H54 (cell line): ENCODE data around the gene TSPAN15.

ENCODE experiments used
- DNase-seq: peaks from one replicate; pipeline ENCODE4 v3.0.0; 2011; ENCODE audit warnings: low spot score, mixed read lengths; ENCODE audit not compliant: insufficient read length
- FAIRE-seq: peaks from 3 replicates; lab custom pipeline; 2011; peaks lifted over from hg19 to GRCh38; lab: Jason Lieb, UNC
- POLR2A ChIP-seq: IDR thresholded peaks from 2 replicates; pipeline ENCODE4 v1.6.1; 2011; ENCODE audit warnings: low read depth, mild to moderate bottlenecking, low read length

TSPAN15 gene

DNA sequence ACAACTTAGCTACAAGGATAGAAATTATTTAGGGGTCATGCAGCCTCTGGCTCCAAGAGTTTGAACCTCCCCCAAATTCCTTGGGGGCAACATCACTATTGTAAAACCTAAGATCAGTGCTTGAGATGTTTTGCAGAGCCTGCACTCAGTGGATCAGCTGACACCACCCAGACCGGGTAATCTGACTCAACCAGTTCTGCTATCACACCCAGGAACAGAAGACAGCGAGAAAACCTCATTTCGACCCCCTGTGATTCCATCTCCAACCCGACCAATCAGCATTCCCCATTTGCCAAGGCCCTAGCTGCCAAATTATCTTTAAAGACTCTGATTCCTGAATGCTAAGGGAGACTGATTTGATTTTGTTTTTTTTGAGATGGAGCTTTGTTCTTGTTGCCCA is 39.8 kb upstream of the TSPAN15 start:
- no peak for TF ChIP-seq POLR2A
- FAIRE-seq: no peak
- DNase-seq: no peak

DNA sequence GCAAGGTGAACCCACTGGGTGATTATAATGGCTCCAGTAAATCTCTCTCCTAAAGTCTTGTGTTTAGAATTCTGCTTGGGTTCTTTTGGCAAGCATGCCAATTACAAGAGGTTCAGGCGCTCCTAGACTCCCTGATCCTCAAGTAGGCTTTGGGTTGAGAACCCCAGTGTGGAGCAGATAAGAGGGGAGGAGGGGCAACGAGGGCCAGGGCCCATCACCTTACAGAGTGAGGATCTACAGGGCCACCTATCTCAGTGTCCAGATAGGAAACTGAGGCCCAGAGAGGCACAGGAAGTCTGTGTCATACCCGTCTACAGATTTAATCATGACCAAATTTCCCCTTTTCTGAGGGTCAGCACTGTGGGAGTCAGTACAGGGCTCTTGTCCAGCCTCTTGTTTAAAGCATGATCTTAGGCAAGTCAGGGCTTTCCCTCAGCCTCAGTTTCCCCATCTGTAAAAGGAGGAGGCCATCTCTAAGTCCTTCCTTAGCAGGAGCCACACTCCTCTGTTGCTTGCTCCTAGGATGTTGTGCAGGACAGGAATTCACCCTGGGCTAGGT is 39.0 kb upstream of the TSPAN15 start:
- FAIRE-seq (no peak), DNase-seq (no peak)
- TF ChIP-seq POLR2A: no peak

DNA sequence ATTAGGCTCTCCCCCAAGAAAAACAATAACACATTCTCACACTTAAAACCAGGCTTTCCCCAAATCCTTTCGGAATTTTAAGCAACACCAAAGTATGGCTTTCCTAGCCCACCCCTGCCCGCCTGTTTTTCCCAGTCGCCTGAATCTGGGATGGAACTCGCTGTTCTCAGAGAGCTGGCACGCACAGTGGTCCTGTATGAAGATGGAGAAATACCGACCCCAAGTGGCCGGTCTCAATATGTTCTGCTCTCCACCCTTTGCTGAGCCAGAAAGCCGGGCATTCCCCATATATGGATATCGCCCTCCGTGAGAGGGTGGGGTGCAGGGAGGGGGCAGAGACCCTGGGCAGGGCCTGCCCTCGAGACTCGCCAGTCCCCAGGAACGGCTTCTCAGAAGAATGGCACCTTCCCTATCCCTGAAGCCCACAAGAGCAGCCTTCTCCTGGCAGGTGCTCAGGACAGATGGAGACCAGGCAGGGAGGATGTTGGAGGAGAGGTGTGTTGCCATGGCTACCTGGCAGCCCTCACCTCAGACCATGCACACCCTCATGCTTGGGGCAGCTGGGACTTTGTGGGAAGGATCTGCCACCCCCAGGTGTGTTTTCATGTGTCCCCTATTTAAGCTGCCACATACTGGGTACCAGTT is 37.9 kb upstream of the TSPAN15 start:
- no peak for TF ChIP-seq POLR2A
- DNase-seq: peak; percentile 69
- no peak for FAIRE-seq

DNA sequence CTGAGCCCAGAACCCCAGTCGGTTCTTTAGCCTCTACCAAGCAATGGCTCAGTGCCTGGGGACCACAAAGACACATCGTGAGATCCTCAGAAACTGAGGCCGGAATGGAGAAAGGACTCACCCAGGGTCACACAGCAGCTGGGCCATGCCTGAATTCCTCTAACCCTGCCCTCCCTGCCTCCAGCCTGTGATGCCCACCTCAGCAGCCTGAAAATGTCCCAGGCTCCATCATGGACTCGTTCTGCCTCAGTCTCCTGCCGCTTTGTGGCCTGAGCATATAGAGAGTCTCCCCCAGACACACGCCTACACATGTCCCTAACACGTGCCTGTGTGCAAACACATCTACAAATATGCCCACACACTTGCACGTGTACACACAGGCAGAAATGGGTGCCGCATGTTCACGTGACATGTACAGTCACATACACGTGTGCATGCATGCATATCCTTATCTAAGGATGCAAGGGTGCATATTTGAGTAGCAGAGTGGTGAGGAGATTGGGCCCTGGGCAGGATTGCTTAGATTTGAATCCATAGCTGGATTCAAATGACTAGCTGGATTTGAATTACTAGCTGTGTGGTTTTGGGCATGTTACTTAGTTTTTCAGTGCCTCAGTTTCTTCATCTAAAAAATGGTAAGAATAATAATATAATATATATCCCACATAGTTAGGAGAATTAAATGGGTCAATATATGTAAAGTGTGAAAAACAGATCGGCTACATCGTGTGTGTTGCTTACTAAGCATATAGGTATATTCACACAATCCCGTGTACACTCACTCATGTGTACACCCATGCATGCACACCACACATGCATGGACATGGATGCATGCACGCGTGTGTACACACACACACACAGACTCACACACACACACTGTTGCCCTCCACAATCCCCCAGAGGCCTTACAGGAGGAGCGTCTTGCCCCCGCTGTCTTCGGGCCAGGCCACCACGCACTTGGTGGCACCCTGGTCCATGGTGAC is 36.9 kb upstream of the TSPAN15 start:
- TF ChIP-seq POLR2A: no peak
- no peak for FAIRE-seq
- no peak for DNase-seq

DNA sequence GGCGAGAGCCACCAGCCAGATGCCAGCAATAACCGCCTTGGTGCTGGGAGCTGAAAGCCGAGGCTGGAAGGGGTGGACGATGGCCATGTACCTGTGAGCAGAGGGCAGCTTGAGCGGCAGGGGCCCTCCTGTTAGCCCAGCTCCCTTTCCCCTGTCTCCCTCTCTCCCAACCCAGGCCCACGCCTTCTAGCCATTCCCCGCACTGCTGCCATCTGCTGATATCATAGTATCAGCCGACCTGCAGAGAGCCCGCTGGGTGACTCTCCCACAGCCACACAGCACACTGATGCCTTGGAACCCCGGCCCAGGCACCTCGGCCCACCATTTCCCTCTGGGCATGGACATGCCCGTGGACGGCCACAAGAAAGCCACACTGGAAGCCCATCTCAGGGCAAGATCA is 36.2 kb upstream of the TSPAN15 start:
- TF ChIP-seq POLR2A: no peak
- no peak for DNase-seq
- FAIRE-seq: no peak

DNA sequence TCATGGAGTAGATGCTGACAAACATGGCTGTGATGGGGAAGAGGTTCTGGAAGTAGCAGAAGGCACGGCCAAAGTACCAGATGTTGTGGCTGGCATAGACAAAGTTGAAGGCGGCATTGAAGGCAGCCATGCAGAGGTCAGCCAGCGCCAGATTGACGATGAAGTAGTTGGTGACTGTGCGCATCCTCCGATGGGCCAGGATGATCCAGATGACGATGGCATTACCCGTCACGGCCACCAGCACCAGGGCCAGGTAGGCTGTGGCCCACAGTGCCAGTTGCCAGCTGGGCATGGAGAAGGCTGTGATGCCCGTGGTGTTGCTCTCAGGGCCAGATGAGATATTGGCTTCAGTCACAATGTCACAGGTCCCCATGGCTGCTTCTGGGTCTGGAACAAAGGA is 35.3 kb upstream of the TSPAN15 start:
- DNase-seq: no peak
- TF ChIP-seq POLR2A: no peak
- no peak for FAIRE-seq

DNA sequence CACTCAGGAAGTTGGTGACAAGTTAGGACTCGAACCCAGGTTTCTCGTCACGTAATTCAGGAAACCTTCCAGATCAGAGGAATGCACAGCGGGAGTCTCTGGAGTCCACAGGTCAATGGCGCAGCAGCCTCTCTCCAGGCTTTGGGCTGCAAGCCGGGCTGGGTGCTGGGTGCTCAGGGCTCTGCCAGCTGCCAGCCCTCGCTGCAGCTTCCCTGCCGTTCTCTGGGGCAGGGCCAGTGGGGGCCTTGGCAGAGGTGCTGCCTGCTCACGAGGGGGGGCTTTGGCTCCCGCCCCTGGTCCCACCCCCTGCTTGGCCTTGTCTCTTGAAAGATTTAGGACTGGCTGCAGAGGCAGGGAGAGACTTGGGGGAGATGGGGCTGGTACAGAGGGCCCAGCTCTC is 34.6 kb upstream of the TSPAN15 start, which contains the start of gene TACR2:
Gene TACR2 (minus strand): TSS at position 224 of the 400 bp plus-strand sequence. CDS start 595 bp downstream, outside the sequence.
- no peak for FAIRE-seq
- no peak for DNase-seq
- no peak for TF ChIP-seq POLR2A

DNA sequence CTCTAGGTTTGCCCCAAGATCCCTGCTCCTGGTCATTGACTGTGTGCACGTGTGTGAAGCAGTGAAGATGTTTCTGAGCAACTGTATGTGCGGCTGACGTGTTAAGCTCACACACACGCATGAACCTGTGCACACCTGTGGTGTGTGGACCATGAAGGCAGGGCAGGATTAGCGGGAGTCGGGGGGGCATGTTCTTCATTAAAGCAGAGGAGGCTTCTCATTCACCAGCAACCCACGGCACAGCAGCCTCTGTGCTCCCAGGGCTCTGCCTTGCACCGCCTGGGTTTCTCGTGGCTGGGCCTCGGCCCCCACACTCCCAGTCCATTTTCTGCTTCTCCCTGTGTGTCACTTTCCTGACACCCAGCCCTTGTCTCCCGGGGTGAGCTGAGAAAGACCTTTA is 33.7 kb upstream of the TSPAN15 start:
- FAIRE-seq (no peak), DNase-seq (no peak)
- TF ChIP-seq POLR2A: no peak

DNA sequence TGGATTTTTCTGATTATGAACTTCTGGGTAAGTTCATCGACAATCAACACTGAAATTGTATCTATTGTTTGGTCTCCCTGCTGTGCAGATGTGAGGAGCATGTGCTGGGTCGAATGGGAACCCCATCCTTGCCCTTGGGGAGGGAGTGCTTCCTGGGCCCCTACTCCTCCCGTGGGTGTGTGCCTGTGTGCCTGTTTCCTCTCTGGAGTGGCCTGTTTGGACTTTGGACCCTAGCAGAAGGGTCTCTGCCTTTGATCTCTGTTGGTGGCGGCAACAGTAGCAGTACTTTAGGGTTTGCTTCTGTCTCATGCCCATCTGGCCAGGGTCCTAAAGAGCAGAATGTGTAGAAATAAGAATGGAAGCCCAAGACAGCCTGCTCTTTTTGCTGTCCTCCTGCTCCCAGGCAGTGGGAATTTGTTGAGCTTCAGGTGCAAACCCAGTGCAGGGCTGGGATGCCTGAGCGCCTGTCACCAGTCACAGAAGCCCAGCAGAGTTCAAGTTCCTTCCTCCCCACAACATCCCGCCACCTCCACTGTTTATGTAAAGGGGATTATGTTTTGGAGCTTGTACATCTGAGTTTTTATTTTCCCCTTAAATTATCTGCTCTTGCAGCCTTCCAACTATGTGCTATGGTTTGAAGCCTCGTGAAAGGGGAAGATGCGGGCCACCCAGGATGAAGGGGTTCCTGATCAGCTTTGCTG is 33.1 kb upstream of the TSPAN15 start:
- FAIRE-seq: no peak

DNA sequence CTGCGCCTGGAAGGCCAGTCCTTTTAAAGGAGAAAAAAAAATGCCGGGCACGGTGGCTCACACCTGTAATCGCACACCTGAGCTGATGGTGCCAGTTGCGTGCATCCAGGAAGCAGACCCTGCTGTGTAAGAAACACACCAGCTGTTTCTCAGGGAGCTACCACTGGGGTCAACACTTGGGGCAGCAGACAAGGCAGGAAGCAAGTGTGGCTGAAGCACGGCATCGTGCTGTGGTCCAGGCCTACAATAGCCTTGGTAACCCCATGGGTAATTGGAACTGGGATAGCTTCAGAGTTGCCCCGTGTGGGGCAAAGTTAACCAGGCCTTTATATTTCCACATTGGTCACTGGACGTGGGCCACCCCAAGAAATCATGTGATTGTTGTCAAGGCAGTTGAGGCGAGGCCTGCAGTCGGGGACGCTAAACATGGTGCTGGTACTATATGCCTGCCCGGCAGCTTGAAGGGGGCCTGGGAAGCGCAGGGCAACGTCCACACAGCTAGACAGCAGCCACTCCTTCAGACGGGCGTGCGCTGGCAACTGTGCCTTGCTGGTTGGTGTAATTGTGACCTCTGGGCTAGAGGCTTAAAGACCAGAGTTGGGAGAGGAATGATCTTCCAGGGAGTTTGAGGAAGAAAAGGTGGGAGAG is 32.0 kb upstream of the TSPAN15 start:
- FAIRE-seq (no peak), DNase-seq (no peak)

More for the DNA sequence above, 33.1 kb upstream of the TSPAN15 start:
- no peak for TF ChIP-seq POLR2A
- no peak for DNase-seq

DNA sequence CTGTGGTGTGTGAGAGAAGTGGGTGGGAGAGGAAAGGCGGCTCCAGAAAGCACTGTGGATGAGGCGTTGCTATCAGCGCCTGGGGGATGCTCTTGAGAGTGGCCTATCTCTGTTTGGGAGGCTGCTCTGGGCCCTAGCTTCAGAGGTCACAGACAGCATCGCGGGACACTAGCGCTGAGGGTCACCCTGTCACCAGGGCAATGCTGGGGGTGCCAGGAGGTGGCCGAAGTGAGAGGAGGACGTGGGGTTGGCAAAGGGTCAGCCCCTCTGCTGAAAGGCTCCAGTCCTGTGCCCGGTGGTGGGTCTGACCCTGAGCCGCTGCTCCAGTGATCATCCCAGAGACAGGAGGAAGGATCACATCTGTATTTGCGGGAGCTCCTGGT is 31.5 kb upstream of the TSPAN15 start:
- DNase-seq (no peak), FAIRE-seq (no peak)
- TF ChIP-seq POLR2A: no peak

More for the DNA sequence above, 32.0 kb upstream of the TSPAN15 start:
- no peak for TF ChIP-seq POLR2A

DNA sequence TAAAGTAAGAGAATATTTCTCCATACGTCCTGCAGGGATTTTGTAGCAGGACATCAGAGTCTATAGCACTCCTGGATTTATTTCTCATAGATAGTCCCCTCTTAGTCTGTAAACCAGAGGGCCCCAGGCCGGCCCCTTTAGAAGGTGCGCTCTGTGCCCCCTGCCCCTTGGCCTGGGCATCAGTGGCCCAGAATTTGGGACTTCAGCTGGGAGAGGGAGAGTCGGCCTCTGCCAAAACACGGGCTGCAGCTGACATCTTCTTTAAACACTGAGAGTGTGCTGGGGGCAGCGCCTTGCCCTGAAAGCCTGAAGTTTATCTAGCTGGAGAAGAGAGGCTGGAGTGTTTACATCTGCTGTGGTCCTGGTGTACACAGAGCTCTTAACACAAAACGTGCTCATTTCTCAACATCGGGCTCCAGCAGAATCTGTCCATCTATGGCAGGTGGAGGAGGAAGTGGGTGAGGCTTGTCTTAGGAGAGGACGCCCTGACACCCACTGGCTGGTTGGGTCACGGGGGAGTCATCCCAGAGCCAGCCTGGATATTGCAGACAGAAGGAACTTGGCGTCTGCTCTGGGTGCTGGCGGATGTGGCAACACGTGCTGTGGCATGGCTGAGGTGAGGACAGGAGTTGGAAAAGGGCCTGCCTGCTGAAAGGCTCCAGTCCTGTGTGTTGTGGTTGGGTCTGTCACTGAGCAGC is 29.5 kb upstream of the TSPAN15 start:
- FAIRE-seq (no peak), DNase-seq (no peak)

More for the DNA sequence above, 29.5 kb upstream of the TSPAN15 start:
- TF ChIP-seq POLR2A: no peak
